NCI-H2081 (cell line): ENCODE data around the gene IMPACT.

Experiments
- DNase-seq, 2 experiments: peaks; one replicate each; lab custom pipeline; 2025; lab: John Stamatoyannopoulos, UW

The IMPACT gene

GRCh38 chr18:24479371-24479770, 52.9 kb downstream of the IMPACT start:
- DNase-seq = no peak

- no peak for DNase-seq
These were observed 56.4 kb downstream of the IMPACT start for GRCh38 chr18:24482821-24483220.

- no peak for DNase-seq
These were observed 59.2 kb downstream of the IMPACT start for GRCh38 chr18:24485681-24486080.

- peak in 1 of 2 experiments; percentile 15 for DNase-seq
These were observed 60.2 kb downstream of the IMPACT start for GRCh38 chr18:24486684-24487083.

- peak; percentile 17 to 34 for DNase-seq
These were observed 62.5 kb downstream of the IMPACT start for GRCh38 chr18:24488824-24489493.

GRCh38 chr18:24490539-24490938, 64.1 kb downstream of the IMPACT start:
- DNase-seq = no peak

- peak in 1 of 2 experiments; percentile 5 for DNase-seq
These were observed 65.7 kb downstream of the IMPACT start for GRCh38 chr18:24491927-24492834.

- DNase-seq = no peak
These were observed 68.1 kb downstream of the IMPACT start for GRCh38 chr18:24494586-24494985.

- peak in 1 of 2 experiments; percentile 58 for DNase-seq
These were observed 70.7 kb downstream of the IMPACT start for GRCh38 chr18:24497031-24497754.

GRCh38 chr18:24499814-24500213, 73.3 kb downstream of the IMPACT start:
- DNase-seq = no peak

- DNase-seq = no peak
These were observed 73.7 kb downstream of the IMPACT start for GRCh38 chr18:24500217-24500616.

GRCh38 chr18:24500766-24501165, 74.3 kb downstream of the IMPACT start:
- no peak for DNase-seq

- no peak for DNase-seq
These were observed 76.4 kb downstream of the IMPACT start for GRCh38 chr18:24502667-24503523.
